Activated CD8-positive, alpha-beta memory T cell treated with anti-CD3 and anti-CD28 coated beads for 4 hours (primary cell): ENCODE results near the gene VPREB3.

ENCODE experiments used
- DNase-seq, 2 donors: peaks; one replicate each; pipeline ENCODE4 v3.0.0-alpha.2; 2020; ENCODE audit warnings: low read depth in 2 of 2

VPREB3 gene

DNA sequence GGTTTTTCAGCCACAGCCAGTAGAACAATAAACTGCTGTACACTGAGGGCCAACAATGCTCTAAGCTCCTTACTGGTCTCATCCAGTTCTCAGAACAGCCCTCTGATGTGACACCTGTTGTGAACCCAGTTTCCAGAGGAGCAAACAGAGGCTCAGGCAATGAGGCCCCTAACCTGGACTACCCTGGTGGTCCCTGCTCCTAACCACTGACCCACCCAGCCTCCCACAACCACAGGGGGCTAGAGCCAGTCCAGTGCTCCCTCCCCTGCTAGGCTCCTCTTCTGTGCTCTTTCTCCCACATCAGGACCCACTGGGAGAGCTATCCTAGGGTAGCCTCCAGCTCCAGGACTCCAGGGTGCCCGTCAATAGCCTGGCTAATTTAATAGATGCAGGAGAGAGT lies 28.5 kb upstream of the VPREB3 start:
- DNase-seq, result no peak

DNA sequence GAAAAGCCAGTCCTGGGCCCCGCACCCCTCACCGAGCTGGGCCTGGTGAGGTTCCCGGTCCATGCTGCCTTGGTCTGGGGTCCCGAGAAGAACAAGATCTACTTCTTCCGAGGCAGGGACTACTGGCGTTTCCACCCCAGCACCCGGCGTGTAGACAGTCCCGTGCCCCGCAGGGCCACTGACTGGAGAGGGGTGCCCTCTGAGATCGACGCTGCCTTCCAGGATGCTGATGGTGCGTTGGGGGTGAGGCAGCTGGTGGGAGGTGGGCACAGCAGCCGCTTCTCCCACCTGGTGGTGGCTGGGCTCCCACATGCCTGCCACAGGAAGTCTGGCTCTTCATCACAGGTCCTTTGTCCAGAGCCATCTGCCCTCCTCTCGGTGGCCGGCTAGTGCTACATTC lies 28.0 kb upstream of the VPREB3 start:
- DNase-seq, result no peak

DNA sequence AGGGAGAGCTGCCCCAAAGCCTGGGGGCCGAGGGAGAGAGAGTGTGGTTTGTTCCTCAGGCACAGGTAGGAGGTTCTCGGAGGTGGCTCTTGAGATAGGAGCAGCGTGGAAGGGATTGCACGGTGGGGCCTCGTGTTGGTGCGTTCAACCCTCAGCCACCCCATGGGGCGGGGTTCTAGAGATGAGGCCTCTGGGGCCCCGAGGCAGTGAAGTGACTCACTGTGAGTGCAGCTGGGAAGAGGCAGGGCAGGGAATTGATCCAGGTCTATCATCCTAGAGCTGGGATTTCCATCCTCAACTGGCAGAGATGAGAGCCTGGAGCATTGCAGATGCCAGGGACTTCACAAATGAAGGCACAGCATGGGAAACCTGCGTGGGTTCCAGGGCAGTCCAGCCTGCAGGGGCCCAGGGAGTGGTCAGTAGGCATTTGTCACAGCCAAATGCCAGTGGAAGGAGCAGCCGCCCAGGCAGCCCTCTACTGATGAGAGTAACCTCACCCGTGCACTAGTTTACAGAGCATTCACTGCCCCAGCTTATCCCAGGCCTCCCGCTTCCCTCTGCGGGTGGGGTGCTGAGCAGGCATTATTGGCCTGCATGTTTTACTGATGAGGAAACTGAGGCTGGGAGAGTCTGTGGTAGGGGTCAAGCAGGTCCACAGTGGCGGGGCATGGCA lies 27.4 kb upstream of the VPREB3 start:
- no peak for DNase-seq

DNA sequence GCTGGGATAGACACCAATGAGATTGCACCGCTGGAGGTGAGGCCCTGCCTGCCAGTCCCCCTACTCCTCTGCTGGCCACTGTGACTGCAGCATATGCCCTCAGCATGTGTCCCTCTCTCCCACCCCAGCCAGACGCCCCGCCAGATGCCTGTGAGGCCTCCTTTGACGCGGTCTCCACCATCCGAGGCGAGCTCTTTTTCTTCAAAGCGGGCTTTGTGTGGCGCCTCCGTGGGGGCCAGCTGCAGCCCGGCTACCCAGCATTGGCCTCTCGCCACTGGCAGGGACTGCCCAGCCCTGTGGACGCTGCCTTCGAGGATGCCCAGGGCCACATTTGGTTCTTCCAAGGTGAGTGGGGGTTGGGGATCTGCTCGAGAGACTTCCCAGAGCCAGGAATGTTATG lies 26.8 kb upstream of the VPREB3 start:
- no peak for DNase-seq

DNA sequence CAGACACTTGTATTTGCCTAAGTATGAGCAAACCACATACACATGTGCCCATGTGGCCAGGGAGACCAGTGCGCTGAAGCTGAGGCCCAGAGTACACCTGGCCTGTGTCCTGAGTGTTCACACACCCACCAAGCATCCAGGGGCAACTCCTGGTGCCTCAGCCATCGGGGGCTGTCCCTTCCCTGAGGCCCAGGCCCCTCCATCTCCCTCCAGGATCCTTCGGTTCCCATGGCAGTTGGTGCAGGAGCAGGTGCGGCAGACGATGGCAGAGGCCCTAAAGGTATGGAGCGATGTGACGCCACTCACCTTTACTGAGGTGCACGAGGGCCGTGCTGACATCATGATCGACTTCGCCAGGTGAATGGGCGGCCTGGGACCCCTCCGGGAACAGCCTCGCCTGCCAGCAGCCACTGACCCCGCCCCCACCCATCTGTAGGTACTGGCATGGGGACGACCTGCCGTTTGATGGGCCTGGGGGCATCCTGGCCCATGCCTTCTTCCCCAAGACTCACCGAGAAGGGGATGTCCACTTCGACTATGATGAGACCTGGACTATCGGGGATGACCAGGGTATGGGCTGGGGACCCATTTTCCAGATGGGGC lies 26.0 kb upstream of the VPREB3 start:
- DNase-seq, result no peak

DNA sequence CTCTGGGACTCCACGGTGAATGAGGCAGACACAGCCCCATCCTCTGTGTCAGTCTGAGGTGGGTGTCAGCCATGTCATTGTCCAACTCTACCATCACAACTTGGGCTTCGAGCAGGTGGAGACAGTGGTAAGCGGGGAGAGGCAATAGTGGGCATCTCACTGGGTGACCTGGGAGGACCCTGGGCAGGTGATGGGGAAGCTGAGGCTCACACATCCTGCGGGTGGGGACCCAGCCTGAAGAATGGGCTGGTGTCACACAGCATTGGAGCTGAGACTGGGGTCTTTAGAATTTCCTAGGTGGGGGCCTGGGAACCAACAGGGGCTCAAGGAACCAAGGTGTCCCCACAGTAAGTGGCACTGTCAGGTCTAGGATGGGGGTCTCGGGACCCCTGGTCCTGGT lies 25.5 kb upstream of the VPREB3 start:
- DNase-seq, result no peak

DNA sequence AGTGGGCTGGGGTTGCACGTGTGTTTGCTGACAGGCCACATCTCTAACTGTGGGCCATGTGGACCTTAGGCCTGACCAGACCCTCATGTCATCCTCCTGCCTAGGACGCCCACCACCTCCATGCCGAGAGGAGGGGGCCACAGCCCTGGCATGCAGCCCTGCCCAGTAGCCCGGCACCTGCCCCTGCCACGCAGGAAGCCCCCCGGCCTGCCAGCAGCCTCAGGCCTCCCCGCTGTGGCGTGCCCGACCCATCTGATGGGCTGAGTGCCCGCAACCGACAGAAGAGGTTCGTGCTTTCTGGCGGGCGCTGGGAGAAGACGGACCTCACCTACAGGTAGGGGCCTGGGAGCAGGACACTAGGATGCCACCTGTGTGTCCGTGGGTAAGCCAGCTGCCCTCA lies 24.9 kb upstream of the VPREB3 start:
- DNase-seq, result no peak

DNA sequence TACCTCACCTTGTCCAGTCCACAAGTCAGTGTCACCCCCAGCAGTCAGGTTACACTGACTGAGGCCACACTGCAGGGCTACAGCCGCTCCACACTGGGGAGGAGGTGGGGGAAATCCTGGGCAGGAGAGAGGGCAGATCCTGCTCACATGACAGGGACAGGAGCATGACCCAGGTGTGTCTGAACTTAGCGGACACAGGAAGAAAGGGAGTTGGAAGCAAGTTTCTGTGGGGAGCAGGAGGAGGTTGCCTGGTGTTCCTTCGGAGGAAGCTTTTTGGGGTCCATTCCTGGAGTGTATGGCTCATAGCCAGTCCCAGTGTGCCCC lies 24.3 kb upstream of the VPREB3 start:
- no peak for DNase-seq

DNA sequence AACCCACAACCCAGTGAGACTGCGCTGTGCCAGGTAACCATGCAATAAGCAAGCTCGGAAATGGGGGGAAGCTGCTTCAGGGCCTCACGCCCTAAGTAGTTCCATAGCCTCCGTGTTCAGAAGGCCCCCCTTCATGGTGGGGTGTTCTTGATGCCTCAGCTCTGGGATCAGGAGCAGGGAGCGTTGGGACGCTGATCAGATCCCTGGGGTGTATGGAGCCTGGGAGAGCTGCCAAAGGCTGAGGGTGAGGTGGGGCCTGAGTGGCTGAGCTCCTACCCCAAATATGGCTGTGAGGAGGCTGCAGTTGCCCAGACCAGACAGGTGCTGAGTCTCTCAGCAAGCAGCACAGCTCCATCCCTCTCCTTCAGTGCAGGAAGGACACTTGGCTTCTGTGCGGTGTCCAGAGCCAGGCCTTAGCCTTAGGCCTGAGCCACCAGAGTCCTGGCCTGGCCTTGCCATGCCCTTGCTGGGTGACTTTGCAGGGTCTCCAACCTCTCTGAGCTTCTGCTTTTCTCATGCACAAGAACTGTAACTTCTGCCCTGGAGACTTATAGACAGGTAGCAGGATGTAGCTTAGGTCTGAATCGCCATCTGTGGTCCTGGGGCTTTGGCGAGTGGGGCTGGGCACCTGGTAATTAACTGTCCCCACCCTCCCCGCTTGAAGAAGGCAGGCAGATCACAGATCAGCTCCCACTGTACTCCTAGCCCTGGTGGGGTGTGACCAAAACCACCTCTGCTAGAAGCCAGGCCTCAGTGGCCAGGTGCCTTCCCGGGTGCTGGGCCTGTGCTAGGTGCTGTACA lies 23.8 kb upstream of the VPREB3 start:
- no peak for DNase-seq

DNA sequence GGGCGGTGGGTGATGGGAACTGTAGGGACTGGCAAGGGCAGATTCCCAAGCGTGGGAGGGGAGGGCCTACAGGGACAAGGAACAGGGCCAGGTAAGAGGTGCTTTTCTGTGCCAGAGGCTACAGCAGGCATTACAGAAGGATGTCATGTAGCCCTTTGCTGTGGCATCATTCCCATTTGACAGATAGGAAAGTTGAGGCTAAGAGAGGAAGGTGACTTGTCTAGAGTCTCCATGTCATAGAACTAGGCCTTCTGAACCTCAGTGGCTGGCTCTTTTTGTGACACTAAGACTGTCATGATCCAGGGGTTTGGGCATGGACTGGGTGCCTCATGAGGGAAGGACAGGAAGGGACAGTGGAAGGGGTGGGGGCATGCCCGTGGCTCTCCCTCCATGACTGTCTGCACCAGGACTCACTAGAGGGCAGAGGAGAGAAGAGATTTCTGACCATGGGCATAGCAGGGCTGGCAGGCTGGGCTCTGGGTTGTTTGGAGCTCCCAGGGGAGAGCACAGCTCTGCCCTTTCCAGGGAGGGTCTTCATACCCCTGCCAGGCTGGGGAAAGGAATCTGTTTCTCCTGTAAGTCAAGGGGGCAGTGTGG lies 21.7 kb upstream of the VPREB3 start:
- no peak for DNase-seq

DNA sequence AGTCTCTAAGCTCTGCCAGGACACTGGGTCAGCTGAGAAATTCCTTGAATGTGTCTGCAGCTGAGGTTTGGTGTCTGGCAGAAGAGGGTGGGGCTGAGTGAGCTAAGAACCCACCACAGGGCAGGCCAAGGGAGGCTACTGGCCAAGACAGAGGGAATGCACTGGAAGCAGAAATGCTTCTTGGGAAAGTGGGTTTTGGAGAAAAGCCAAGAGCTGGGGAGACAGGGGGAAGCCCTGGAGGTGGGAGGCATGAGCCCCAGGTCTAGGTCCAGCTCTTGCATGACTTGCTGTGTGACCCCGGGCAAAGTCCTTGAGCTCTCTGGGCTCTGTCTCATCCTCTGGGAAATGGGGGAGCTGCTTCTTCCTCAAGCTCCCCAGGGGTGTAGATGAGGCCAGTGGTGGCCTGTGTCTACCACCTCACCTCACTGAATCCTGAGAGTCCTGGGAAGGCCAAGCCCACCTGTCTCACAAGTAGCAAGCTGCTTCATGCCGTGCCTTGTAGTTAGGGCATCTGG lies 20.8 kb upstream of the VPREB3 start:
- DNase-seq, result no peak

DNA sequence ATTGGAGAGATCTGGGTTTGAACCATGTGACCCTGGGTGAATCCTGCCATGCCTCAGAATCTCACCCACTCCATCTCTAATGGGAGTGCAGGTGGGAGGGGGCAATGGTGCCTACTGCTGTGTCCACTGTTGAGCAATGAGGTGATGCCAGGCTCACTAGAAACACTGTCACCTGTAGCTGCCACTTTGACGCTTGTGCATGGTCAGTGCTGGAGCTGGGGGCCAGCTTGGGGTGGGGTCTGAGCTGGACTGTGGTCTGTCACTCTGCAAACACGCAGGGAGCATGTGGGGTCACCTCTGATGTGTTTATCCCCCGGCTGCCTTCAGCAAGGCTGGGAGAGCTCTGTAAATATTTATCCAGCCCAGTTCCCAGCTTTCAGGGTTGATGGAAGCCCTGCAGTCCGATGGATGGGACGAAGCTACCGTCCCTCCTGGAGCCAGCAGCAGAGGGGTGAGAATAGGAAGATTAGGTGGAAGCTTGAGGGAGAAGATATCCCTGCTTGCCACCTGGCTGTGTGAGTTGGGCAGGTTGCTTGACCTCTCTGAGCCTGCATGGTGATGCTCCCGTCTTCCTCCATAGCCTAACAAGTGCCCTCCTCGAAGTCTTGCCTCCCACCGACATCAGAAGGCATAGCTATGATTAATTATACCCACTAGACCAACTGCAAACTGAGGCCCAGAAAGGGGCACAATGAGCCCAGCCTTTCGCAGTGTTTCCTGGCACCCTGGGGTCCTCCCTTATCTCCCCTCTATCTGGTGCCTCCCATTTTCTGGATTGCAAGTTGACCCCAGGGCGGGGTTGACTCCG lies 20.1 kb upstream of the VPREB3 start:
- DNase-seq, result no peak

DNA sequence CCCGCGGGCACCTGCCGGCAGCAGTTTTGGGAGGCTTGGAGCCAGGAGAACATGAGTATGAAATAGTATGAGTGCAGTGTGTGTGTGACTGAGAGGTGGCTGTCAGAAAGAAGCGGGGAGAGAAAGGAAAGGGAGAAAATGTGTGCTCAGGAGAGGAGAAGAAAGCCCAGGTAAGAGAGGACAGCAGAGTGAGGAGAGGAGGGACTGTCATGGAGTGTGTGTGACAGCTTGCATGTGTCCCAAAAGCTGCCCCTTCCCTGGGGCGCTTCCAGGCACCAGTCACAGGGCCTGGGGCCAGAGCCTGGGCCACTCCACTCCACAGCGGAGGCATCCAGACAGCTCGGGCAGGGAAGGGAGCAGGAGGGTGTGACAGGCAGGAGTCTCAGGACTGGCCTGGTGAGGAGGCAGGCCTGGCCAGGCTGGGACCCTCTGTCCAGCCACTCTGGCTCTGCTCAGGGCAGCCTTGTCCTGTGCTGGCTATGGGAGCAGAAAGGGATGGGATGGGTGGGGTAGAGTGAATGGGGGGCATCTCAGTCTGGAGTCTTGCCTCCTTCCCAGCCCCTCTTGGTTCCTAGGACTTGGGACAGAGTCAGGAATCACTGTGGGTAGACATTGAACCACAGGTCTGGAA lies 19.4 kb upstream of the VPREB3 start:
- no peak for DNase-seq

DNA sequence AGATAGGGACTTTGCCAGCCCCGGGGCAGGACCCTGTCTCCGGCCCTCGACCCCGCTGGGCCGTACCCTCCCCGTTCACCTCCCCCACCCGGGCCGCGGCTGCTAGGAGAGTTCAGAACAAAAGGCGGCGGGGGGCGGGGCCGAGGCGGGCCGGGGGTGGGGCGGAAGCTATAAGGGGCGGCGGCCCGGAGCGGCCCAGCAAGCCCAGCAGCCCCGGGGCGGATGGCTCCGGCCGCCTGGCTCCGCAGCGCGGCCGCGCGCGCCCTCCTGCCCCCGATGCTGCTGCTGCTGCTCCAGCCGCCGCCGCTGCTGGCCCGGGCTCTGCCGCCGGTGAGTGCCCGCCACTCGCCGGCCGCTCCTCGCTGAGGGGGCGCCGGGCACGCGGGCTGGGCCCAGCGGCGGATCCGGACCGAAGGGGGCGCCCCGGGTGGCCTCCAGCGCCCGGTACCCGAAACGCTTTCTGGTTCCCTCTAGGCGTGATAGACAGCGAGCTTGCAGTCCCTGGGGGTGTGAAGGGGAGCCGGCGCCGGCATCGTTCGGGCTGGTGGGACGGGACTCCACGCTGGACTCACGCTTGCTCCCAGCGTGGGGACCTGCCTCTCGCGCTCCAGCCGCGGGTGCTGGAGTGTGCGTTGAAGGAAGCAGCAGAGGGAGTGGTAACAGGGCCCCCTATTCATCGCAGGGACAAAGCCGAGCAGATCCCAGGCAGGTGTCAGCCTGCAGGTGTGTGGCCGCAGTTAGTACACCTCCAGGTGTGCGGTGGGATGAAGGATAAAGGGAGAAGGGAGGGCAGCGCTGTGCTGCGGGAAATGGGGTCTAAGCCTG lies 18.6 kb upstream of the VPREB3 start, which contains the start of gene MMP11:
Gene MMP11 (plus strand): TSS at position 201 of the 825 bp plus-strand sequence. CDS start 22 bp downstream, at position 223.
- DNase-seq, result no peak

DNA sequence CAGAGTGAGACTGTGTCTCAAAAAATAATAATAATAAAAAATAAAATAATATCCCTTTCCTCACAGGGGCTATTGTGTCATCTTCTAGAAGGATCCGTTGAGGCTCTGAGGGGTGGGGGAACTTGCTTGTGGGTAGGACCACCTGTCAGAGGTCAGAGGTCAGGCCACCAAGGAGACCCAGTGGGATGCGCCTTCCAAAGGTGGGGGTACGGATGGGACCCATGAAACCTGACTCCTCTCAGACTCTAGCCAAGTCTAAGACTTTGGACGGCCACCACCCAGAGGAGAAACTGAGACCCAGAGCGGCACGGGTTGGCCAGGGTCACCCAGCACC lies 18.1 kb upstream of the VPREB3 start:
- DNase-seq, result no peak

DNA sequence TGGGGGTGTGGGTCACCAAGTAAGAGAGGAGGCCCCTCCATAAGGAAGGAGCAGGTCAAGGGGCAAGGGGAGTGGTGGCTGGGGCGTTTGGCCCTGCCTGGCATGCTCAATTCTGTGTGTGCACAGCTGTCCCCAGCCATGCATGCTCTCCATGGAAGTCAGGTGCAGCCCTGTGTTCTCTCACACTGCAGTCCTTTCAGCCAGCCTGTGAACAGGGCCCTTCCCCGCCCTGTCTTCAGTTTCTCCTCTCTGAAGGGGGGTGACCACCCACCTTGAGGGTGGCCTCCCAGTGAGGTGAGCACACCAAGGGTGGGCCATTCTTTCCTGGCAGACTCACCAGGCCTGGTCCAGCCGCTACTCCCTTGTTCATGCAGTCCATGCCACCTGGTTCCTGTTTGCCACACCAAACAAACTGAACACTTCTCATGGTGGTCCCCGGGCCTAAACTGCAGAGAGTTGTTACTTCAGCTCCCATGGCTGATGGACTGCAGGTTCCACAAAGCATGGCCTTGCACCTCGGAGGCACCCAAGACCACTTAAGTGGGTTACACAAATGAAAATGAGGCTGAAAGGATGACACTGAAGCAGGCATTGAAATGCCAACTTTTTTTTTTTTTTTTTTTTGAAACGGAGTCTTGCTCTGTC lies 15.2 kb upstream of the VPREB3 start:
- DNase-seq, result no peak

DNA sequence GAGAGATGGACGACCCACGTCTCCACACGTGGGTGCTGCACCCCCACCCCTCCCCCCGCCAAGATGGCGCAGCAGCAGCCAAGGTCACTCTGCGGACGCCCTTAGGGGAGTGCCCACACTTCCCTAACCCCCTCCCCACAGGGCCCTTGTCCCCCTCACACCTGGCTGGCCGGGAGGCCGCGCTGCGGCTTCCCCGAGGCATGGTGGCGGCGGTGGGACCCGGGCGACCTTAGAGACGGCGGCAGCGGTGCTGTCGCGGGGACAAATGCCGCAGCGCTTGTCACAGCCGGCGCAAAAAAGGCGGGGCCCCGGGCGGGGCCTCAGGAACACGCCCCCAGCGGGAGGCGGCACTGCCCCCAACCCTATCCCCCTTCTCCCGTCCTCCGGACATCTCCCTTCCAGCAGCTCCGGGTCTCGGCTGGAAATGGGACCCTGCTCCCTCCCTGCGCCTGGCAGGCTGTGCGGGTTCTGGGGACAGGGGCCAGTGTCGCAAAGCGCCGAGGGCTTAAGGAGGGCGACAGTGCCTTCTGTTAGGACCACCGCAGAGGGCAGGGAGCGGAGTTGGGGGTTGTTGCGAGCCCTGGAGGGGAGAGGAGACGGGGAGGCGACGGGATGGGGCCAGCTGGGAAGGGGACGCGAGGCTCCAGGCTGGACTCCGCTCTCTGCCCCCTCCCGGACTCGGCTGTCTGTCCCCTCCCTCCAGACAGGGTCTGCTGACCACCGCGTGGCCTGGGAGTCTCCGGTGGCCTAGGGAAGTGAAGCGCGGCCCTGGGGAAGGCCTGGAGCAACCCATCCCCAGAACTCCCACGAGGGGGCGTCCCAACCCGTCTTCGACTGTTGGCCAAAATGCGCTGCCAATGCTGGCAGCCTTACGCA lies 13.7 kb upstream of the VPREB3 start, which contains the start of gene CHCHD10:
Gene CHCHD10 (minus strand): TSS at position 300 of the 876 bp plus-strand sequence. CDS start 98 bp downstream, at position 202.
- peak; percentile 41 to 58 for DNase-seq

DNA sequence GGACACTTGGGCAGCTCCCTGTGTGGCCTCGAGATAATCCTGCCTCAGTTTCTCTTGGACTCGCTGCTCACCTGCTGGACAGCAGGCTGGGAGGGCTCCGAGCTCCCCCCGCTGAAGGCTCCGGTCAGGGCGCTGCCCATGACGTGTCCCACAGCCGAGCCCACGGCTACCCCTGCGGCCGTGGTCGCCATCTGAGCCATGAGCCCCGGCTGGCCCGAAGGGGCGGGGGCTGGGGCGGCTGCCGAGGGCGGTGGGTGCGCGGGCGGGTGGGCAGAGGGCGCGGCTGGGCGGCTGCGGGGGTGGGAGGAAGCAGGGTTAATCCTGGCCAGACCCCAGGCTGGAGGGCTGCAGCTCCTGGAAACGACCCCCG lies 13.1 kb upstream of the VPREB3 start:
- DNase-seq, result no peak
